Sigmoid colon (tissue), 7 donors: Measurements from ENCODE around the gene UCK1. TPM values are rescaled to one million over a fixed set of nuclear protein-coding genes. Genes with fewer than 3 reads are reported as not detected.
A peak's percentile ranks its signal among the peaks of the same experiment; 100 is the strongest.

ENCODE experiments used
- DNase-seq: peaks from one replicate; pipeline ENCODE4 v3.0.0-alpha.2; 2019
- H3K27ac ChIP-seq, 4 donors: fragments of 200-600 bp; sonication (generic); one replicate each; pipeline ENCODE4 v1.5.1; 2016 to 2019; ENCODE audit warnings: mild to moderate bottlenecking in 1 of 4
- H3K27me3 ChIP-seq, 3 donors: fragments of 200-600 bp; sonication (generic); one replicate each; pipeline ENCODE4 v1.5.1; 2019; ENCODE audit warnings: mild to moderate bottlenecking in 1 of 3
- H3K36me3 ChIP-seq, 4 donors: fragments of 200-600 bp; sonication (generic); one replicate each; pipeline ENCODE4 v1.5.1; 2016 to 2019
- H3K4me1 ChIP-seq, 4 donors: fragments of 200-600 bp; sonication (generic); one replicate each; pipeline ENCODE4 v1.5.1; 2017 to 2019
- H3K4me3 ChIP-seq, 4 donors: fragments of 200-600 bp; sonication (generic); one replicate each; pipeline ENCODE4 v1.5.1; 2017 to 2019; ENCODE audit warnings: mild to moderate bottlenecking in 2 of 4, moderate library complexity in 1 of 4
- H3K9me3 ChIP-seq, 4 donors: fragments of 200-600 bp in 3 of 4; sonication (generic) in 3 of 4; one replicate each; pipeline versions ENCODE4 v1.5.1 to v1.6.1; 2013 to 2019
- CTCF ChIP-seq, 4 experiments: fragments of 450-650 bp in 3 of 4; fragments of 200-600 bp in 1 of 4; IDR thresholded peaks; one replicate each; pipeline ENCODE4 v1.5.1; 2016 to 2019; ENCODE audit warnings: antibody characterized with exemption in 4 of 4, mild to moderate bottlenecking in 3 of 4, moderate library complexity in 2 of 4
- EP300 ChIP-seq, 4 donors: sonication (generic); formaldehyde crosslinking; IDR thresholded peaks; one replicate each; pipeline ENCODE4 v1.6.1; 2017; ENCODE audit warnings: antibody characterized with exemption in 4 of 4
- POLR2A ChIP-seq, 2 donors: fragments of 450-650 bp; IDR thresholded peaks; one replicate each; pipeline ENCODE4 v1.6.1; 2016; ENCODE audit warnings: antibody characterized with exemption in 2 of 2, mild to moderate bottlenecking in 2 of 2, moderate library complexity in 2 of 2
- POLR2AphosphoS5 ChIP-seq, 4 donors: sonication (generic); formaldehyde crosslinking; IDR thresholded peaks; one replicate each; pipeline ENCODE4 v1.6.1; 2017; ENCODE audit warnings: antibody characterized with exemption in 4 of 4
- WGBS, 2 donors: extraction: QIAGEN DNeasy Blood & Tissue Kit; methylation state at CpG; one replicate each; pipeline ENCODE4 v1.1.7; 2013; 5-methylcytosine and 5-hydroxymethylcytosine counted together
- intact Hi-C: fragments of 100-400 bp; cut with DNase I; formaldehyde crosslinking; loops from one replicate; pipeline ENCODE4 v1.15.1; 2023
- polyA plus RNA-seq, 3 donors: library from polyadenylated mRNA; stranded (reverse); fragments of 200-250 nt; gene quantifications; one replicate each; pipeline ENCODE4 v1.2.3, GENCODE V29; 2013
- small RNA-seq, 3 donors: library from RNA; depleted of rRNA; stranded (forward); fragments of <200 nt; gene quantifications; one replicate each; pipeline ENCODE3, GENCODE V24; 2016
- total RNA-seq, 4 donors: library from RNA; depleted of rRNA; stranded (reverse); fragments of >200 nt; gene quantifications; one replicate each; pipeline ENCODE4 v1.1.0, GENCODE V29; 2016
- donor health status: healthy with polysubstance abuse.
- donor health status: Bipolar disorder and iron deficiency.
- donor health status: healthy.

UCK1 gene
- total and polyA plus RNA-seq, 7 donors, result 20.8 to 67.5 (median 35.7) TPM

DNA sequence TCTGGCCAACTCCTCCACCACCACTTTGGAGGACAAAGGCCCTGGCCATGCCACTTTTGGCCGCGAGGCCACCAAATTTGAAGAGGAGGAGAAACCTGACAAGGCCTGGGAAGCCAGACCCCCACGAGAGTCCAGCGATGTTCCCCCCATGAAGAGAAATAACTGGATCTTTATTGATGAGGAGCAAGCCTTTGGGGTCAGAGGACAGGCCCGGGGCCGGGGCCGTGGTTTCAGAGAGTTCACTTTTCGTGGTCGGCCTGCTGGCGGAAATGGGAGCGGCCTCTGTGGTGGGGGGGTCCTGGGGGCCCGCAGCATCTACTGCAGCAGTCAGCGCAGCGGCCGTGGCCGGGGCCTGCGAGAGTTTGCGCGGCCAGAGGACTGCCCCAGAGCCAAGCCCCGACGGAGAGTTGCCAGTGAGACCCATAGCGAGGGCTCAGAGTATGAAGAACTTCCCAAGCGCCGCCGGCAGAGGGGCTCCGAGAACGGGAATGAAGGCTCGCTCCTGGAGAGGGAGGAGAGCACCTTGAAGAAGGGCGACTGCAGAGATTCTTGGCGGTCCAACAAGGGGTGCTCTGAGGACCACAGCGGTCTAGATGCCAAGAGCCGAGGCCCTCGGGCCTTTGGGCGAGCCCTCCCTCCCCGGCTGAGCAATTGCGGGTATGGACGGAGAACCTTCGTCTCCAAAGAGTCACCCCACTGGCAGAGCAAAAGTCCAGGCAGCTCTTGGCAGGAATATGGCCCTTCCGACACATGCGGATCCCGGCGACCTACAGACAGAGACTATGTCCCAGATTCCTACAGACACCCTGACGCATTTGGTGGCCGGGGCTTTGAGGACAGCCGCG, 55.7 kb downstream of the UCK1 start:
- 94% methylated on average over 46 of the region's 46 CpGs for WGBS, 2 donors
- intact Hi-C loops, result no loop called here
- Histone ChIP-seq H3K9me3 (no peaks in the 10 kb centered on the region), H3K36me3 (peaks cover 58 to 100% (median 87%) of the 10 kb centered on the region in 4 donors), H3K27me3 (no peaks in the 10 kb centered on the region), H3K4me3 (no peak overlapping the region), H3K27ac (no peak overlapping the region), H3K4me1 (no peaks in the 10 kb centered on the region)
- TF ChIP-seq POLR2AphosphoS5 (IDR thresholded peaks at IDR 0.05) (no peak), EP300 (IDR thresholded peaks at IDR 0.05) (no peak), POLR2A (IDR thresholded peaks at IDR 0.05) (no peak), CTCF (IDR thresholded peaks at IDR 0.05) (no peak)
- DNase-seq, result peak; percentile 64

DNA sequence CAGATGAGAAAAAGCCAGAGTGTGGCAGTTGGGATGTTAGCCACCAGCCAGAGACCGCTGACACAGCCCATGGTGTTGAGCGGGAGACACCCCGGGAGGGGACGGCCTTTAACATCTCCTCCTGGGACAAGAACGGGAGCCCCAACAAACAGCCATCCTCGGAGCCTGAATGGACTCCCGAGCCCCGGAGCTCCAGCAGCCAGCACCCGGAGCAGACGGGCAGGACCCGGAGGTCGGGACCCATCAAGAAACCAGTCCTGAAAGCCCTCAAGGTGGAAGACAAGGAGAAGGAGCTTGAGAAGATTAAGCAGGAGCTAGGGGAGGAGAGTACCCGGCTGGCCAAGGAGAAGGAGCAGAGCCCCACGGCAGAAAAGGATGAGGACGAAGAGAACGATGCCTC, 56.4 kb downstream of the UCK1 start:
- intact Hi-C loops, result no loop called here
- Histone ChIP-seq H3K4me3 (no peak overlapping the region), H3K36me3 (peaks cover 58 to 100% (median 86%) of the 10 kb centered on the region in 4 donors), H3K4me1 (no peaks in the 10 kb centered on the region), H3K9me3 (no peaks in the 10 kb centered on the region), H3K27me3 (no peaks in the 10 kb centered on the region), H3K27ac (no peak overlapping the region)
- DNase-seq, result peak; percentile 62
- 94 to 95% methylated on average over 16 of the region's 16 CpGs for WGBS, 2 donors
- no peak for TF ChIP-seq EP300 (IDR thresholded peaks at IDR 0.05)
- TF ChIP-seq CTCF (IDR thresholded peaks at IDR 0.05), result no peak
- TF ChIP-seq POLR2A (IDR thresholded peaks at IDR 0.05), result no peak
- no peak for TF ChIP-seq POLR2AphosphoS5 (IDR thresholded peaks at IDR 0.05)

DNA sequence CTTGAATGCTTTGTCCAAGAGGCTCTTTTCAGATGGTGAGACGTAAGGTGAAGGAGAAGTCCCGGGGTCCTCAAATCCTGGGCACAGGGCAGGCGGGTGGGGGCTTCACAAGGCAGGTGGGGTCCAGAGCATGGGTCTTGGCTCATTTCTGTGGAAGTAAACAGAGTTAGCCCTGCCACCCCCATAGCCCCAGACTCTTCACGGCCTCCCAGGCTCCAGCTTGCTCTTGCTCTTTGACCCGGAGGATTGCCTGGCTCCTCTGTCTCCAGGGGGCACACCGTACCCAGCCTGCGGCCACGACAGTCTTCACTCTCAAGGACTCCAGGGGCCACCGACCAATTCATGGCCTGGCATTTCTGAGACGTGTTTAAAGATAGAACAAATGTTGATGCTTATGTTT, 57.2 kb downstream of the UCK1 start:
- WGBS, 2 donors, result 86 to 87% methylated on average over 10 of the region's 10 CpGs
- Histone ChIP-seq H3K4me1 (no peaks in the 10 kb centered on the region), H3K36me3 (peaks cover 58 to 100% (median 86%) of the 10 kb centered on the region in 4 donors), H3K27me3 (no peaks in the 10 kb centered on the region), H3K4me3 (no peak overlapping the region), H3K27ac (no peak overlapping the region), H3K9me3 (no peaks in the 10 kb centered on the region)
- TF ChIP-seq EP300 (IDR thresholded peaks at IDR 0.05), result no peak
- TF ChIP-seq POLR2A (IDR thresholded peaks at IDR 0.05), result no peak
- TF ChIP-seq CTCF (IDR thresholded peaks at IDR 0.05), result no peak
- no peak for TF ChIP-seq POLR2AphosphoS5 (IDR thresholded peaks at IDR 0.05)
- peak; percentile 55 for DNase-seq
- intact Hi-C loops, result no loop called here

Small RNAs within 50 kb of the gene (small RNA-seq; reads per million reads assigned to genes)
- gene SNORD62A, result 0 to 0.54 (median 0.06) reads per million in 3 donors
- gene SNORD62B, result 0 to 0.84 (median 0.36) reads per million in 3 donors

Other genes with a start within 250 kb of the UCK1 start
- 10 to 100 TPM; 14.3 to 31.9 (median 16.8) TPM for gene PLPP7, start 241.5 kb downstream of the UCK1 start, total RNA-seq
- 1 to 10 TPM in 2 of 3 donors, under 1 TPM in 1; 0.46 to 1.8 (median 1.5) TPM for gene PLPP7, start 241.5 kb downstream of the UCK1 start, polyA plus RNA-seq
- gene PRRC2B, start 137.2 kb downstream of the UCK1 start, total RNA-seq, result 10 to 100 TPM; 62.7 to 98.6 (median 78.9) TPM
- gene PRRC2B, start 137.2 kb downstream of the UCK1 start, polyA plus RNA-seq, result 10 to 100 TPM; 10.8 to 85.0 (median 13.2) TPM
- gene POMT1, start 28.3 kb downstream of the UCK1 start, total RNA-seq, result 10 to 100 TPM; 21.9 to 61.2 (median 30.0) TPM
- 10 to 100 TPM in 1 of 3 donors, 1 to 10 TPM in 2; 3.6 to 19.8 (median 4.4) TPM for gene POMT1, start 28.3 kb downstream of the UCK1 start, polyA plus RNA-seq
- gene PRRT1B, start 14.3 kb upstream of the UCK1 start, total RNA-seq, result not detected
- gene PRRT1B, start 14.3 kb upstream of the UCK1 start, polyA plus RNA-seq, result 1 to 10 TPM in 2 of 3 donors, under 1 TPM in 1; 0.45 to 3.6 (median 1.4) TPM
- 10 to 100 TPM; 41.7 to 58.2 (median 49.0) TPM for gene RAPGEF1, start 208.8 kb upstream of the UCK1 start, total RNA-seq
- 10 to 100 TPM; 14.4 to 45.3 (median 20.3) TPM for gene RAPGEF1, start 208.8 kb upstream of the UCK1 start, polyA plus RNA-seq